HAP-1 (cell line): Measurements from ENCODE around the gene POC1B.

ENCODE experiments used
- DNase-seq, 2 experiments: peaks; one replicate each; pipeline ENCODE4 v3.0.0-alpha.2; 2016 to 2020; ENCODE audit warnings: low spot score in 2 of 2
- H3K27me3 ChIP-seq: fragments of 250-450 bp; sonication (Bioruptor Pico); 2 replicates; pipeline ENCODE4 v1.5.1; 2020; ENCODE audit warnings: low read depth, mild to moderate bottlenecking, moderate library complexity
- H3K36me3 ChIP-seq: fragments of 250-450 bp; sonication (Bioruptor Pico); replicated peaks from 2 replicates; pipeline ENCODE4 v1.5.1; 2020; ENCODE audit warnings: mild to moderate bottlenecking
- H3K4me1 ChIP-seq: fragments of 250-450 bp; sonication (Bioruptor Pico); 2 replicates; pipeline ENCODE4 v1.5.1; 2020; ENCODE audit warnings: mild to moderate bottlenecking
- H3K4me3 ChIP-seq: fragments of 250-450 bp; sonication (Bioruptor Pico); 2 replicates; pipeline ENCODE4 v1.5.1; 2020; ENCODE audit warnings: mild to moderate bottlenecking, moderate library complexity
- H3K9me3 ChIP-seq: fragments of 250-450 bp; sonication (Bioruptor Pico); 2 replicates; pipeline ENCODE4 v1.5.1; 2020; ENCODE audit warnings: mild to moderate bottlenecking, moderate library complexity
- in situ Hi-C: fragments of 300-500 bp; cut with MboI; formaldehyde crosslinking; loops from 3 replicates; pipeline ENCODE4 v1.14.3; 2020; ENCODE audit warnings: low sequenced_read_pairs, inconsistent platforms, mixed read lengths

POC1B gene

DNA sequence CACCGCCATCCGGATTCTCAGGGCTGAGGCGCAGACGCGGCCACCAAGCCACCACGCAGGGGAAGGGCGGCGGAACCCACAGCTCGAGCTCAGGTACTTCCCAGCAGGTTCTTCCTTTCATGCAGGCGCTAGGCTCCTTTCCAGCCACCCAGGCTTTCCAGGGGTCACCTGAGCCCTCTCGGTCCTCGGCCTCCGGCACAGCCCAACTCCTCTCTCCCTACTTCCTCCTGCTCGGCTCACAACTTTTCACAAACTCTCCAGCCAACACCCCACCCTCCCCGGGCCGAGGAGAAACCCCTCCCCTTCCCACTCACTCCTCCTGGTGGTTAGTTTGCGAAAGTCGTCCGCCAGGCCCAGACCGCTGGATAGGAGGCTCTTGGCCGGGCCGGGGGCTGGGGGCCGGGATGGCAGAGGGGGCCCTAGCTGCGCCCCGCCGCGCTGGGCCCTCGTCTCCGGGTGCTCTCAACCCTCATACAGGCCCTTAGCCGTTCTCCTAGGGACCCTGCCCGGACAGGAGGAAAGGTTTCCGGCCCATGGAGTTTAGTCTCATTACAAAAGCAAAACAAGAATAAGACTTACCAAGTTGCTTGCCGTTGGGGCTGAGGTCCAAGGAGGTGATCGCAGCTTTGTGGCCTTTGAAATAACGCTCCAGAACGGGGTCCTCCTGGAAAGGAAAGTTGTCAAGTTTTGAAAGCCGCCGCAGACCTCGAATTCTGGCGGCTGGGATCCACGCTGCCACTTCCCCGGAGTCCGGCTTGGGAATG is 1.1 kb downstream of the POC1B start, which contains the start of gene GALNT4:
Gene GALNT4 (minus strand): TSS at position 256 of the 764 bp plus-strand sequence. CDS start 247 bp downstream, at position 9.
- peak; percentile 74 to 92 for DNase-seq
- Histone ChIP-seq H3K36me3 (peaks cover 6% of the 10 kb centered on the region; the same call in 1 of the 2 replicates), H3K9me3 (no peaks in the 10 kb centered on the region), H3K27me3 (no peaks in the 10 kb centered on the region), H3K4me1 (peaks cover 7% of the 10 kb centered on the region), H3K4me3 (peak within 1 kb of the TSS; percentile 83)
- in situ Hi-C loops = loop anchor here (25.0 kb wide), 1 partner anchor 1388 kb away; no protein-coding TSS in a partner anchor

DNA sequence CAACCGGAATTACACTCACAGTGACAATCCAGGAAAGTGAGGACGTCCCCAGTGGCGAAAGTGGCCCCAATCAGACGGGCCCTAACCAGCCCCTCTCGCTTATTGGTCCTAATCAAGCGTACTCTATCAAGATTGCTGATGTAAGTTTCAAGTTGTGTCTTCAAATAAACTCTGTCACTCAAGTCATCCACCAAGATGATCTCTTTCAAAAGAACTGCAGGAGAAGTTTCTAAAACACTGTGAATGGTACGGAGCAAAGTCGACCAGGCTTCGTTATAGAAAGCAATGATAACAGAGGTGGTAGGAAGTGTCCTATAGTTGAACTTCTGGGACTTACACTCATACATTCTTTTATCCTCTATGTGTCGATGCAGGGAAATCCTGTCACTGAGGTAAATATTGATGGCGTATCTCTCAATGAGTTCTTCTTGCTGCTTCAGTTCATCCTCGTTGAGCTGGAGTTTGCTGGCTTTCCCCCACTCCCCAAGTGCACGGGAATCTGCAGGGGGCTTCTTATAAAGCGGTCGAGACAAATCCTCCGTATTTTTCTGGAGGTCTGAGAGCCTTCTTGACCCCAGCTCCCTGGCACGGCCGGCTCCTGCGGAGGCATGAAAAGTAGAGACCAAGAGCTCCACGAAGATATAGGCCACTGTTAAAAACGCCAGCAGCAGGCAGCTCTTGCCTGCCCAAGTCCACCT is 1.9 kb downstream of the POC1B start:
- in situ Hi-C loops = no loop called here
- Histone ChIP-seq H3K27me3 (no peaks in the 10 kb centered on the region), H3K9me3 (no peaks in the 10 kb centered on the region), H3K36me3 (peaks cover 6% of the 10 kb centered on the region; the same call in 1 of the 2 replicates), H3K4me1 (peaks cover 7% of the 10 kb centered on the region), H3K4me3 (peak overlapping the region; percentile 83)
- DNase-seq = no peak

DNA sequence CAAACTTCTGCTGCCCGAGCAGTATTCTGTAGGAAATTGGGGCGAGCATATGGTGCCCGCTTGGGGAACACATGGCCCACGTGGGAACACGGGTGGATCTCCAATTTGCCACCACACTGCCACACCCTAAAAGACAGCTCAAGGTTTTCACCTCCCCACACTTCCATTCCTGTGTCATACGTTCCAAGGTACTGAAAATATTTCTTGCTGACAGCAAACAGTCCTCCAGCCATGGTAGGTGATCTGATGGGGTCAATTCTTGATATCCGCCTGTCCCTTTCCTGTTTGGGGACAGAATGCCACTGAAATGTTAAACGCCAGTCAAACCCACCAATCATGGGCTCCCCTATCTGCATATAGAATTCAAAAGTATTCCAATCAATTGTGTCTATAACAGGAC is 2.5 kb downstream of the POC1B start:
- H3K36me3 ChIP-seq = peaks cover 6% of the 10 kb centered on the region; the same call in 1 of the 2 replicates
- peaks cover 7% of the 10 kb centered on the region for H3K4me1 ChIP-seq
- no peaks in the 10 kb centered on the region for H3K9me3 ChIP-seq
- H3K27me3 ChIP-seq = no peaks in the 10 kb centered on the region
- no peak for DNase-seq
- in situ Hi-C loops = no loop called here
- no peak overlapping the region for H3K4me3 ChIP-seq

DNA sequence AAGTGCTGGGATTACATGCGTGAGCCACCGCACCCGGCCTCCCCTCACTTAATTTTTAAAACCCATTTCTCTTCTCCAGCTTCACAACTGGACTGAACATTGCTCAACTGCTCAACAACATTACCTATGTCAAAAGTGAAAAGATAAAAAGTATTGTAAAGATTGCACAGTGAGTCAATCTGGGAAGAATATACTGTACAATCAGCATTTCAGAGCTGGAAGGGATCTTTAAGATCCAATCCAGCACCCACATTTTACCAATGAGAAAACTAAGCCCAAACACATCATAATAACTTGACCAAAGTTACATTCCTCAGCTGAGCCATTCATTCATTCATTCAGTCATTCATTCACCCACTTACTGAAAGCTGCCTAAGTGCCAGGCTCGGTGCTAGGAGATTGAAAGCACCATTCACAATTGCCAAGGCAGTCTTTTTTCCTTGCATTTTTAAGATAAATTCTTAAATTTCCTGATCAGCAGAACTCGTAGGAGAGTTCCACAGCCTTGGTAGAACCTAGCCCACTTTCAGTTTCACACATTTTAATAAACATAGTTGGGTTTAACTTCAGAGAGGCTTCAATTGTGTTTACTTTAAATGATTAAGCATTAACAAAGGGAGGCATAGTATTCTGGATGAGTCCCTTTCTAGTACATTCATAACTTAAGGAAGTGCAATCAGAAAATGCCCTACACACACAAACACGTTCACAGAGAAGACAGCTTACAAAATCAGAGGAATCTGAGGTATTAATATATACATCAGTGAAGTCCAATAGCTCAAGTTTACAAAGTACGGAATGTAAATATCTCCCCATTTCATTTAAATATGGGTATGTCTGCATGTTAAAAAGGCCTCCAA is 4.3 kb downstream of the POC1B start:
- Histone ChIP-seq H3K4me3 (no peak overlapping the region), H3K4me1 (peaks cover 7% of the 10 kb centered on the region)
- in situ Hi-C loops = no loop called here

DNA sequence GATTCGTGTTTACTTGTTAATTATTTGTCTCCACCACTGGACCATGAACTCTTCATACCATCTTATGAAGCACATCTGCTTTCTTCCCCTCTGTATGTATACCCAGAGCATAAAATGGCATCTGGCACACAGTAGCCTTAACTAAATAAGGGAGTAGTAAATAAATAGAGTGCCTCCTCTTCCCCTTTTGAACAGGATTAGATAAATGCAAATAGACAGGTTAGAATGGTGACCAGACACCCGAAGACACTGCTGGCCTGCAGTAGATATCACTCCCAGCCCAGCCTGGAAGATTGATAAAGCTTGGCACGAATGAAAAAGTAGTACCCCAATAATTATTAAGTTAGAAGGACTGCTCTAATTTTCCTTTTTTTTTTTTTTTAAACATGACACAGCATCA is 8.1 kb downstream of the POC1B start:
- Histone ChIP-seq H3K4me3 (no peak overlapping the region), H3K4me1 (no peaks in the 10 kb centered on the region), H3K36me3 (no peaks in the 10 kb centered on the region), H3K27me3 (no peaks in the 10 kb centered on the region), H3K9me3 (no peaks in the 10 kb centered on the region)
- no peak for DNase-seq
- in situ Hi-C loops = no loop called here

More for the DNA sequence above, 4.3 kb downstream of the POC1B start:
- no peaks in the 10 kb centered on the region for H3K9me3 ChIP-seq
- DNase-seq = no peak
- H3K27me3 ChIP-seq = no peaks in the 10 kb centered on the region
- peaks cover 6% of the 10 kb centered on the region; the same call in 1 of the 2 replicates for H3K36me3 ChIP-seq

DNA sequence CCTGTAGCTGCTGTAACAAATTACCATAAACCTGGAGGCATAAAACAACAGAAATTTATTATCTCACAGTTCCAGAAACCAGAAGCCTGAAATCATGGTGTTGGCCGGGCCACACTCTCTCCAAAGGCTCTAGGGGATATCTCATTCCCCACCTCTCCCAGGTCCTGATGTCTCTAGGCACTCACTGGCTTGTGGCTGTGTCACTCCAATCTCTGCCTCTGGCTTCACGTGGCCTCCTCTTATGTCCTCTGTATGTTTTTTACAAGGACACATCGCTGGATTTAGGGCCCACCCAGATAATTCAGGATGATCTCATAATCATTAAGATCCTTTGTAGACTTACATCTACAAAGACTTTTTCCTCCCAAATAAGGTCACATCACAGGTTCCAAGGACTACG is 9.2 kb downstream of the POC1B start:
- in situ Hi-C loops = no loop called here

DNA sequence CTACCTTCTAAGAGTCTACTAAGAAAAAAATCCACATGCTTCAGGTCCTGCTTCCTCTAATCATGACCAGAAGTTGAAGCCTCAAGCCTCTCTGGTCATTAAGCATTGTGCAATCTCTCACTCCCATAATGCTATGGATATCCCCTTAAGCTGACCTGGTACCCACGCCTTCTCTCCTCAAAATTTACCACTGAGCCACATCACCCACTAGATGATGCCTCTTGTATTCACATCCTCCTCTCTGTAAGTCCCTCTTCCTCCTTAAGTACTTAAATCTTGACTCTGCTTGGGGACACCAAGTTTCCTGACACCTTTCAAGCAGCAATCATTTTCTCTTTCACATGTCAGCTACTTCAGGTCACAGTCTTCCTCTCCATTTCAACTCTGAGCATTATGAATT is 11.1 kb downstream of the POC1B start:
- no peaks in the 10 kb centered on the region for H3K4me1 ChIP-seq
- no peaks in the 10 kb centered on the region for H3K27me3 ChIP-seq
- no peaks in the 10 kb centered on the region for H3K36me3 ChIP-seq
- no peak overlapping the region for H3K4me3 ChIP-seq
- in situ Hi-C loops = no loop called here
- DNase-seq = no peak
- no peaks in the 10 kb centered on the region for H3K9me3 ChIP-seq

More for the DNA sequence above, 9.2 kb downstream of the POC1B start:
- Histone ChIP-seq H3K27me3 (no peaks in the 10 kb centered on the region), H3K4me1 (no peaks in the 10 kb centered on the region), H3K4me3 (no peak overlapping the region), H3K36me3 (no peaks in the 10 kb centered on the region), H3K9me3 (no peaks in the 10 kb centered on the region)
- DNase-seq = no peak

DNA sequence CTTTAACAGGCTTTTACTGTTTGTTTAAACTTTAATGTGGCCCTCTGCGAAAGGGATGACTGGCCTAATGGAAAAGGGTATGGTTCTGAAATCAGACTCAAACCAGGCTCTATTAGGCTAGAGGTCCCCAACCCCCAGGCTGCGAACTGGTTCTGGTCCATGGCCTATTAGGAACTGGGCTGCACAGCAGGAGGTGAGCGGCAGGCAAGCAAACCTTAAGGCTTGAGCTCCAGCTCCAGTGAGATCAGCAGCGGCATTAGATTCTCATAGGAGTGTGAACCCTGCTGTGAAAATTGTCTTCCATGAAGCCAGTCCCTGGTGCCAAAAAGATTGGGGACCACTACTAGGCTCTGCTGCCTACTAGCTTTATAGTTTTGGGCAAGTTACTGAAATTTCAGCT is 12.3 kb downstream of the POC1B start:
- Histone ChIP-seq H3K27me3 (no peaks in the 10 kb centered on the region), H3K4me3 (no peak overlapping the region), H3K9me3 (no peaks in the 10 kb centered on the region), H3K4me1 (no peaks in the 10 kb centered on the region), H3K36me3 (no peaks in the 10 kb centered on the region)
- DNase-seq = no peak
- in situ Hi-C loops = no loop called here

DNA sequence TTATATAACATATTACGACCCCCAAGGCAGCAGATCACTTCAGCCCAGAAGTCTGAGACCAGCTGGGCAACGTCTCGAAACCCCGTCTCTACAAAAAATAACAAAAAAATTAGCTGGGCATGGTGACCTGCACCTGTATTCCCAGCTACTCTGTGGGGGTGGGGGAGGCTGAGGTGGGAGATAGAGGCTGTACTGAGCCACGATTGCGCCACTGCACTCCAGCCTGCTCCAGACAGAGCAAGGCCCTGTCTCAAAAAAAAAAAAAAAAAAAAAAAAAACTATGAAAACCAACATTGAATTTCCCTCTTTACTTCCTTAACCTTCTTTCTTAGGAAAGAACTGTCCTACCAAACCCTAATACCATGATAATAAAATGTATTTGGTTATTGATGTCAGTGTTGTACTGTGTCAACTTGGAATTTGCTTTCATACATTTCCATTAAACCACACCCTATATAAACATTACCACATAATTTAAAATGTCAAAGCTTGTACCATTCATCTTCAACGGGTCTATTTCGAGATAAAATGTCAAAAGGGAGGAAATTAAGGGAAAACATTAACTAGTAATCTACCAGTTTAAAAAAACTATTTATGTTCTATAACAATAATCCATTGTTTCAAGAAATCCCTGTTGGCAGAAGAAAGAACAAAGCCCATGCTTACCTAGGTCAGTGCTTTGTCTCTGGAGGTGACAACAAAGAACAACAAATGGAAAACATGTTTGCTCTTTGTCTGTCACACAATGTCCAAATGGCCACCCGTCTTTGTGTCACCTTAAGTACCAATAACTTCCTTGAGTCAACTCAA is 18.6 kb downstream of the POC1B start:
- Histone ChIP-seq H3K4me1 (peaks cover 3% of the 10 kb centered on the region; the same call in 1 of the 2 replicates), H3K27me3 (no peaks in the 10 kb centered on the region), H3K9me3 (no peaks in the 10 kb centered on the region), H3K36me3 (no peaks in the 10 kb centered on the region), H3K4me3 (no peak overlapping the region)
- peak; percentile 25 to 34 for DNase-seq
- in situ Hi-C loops = no loop called here

DNA sequence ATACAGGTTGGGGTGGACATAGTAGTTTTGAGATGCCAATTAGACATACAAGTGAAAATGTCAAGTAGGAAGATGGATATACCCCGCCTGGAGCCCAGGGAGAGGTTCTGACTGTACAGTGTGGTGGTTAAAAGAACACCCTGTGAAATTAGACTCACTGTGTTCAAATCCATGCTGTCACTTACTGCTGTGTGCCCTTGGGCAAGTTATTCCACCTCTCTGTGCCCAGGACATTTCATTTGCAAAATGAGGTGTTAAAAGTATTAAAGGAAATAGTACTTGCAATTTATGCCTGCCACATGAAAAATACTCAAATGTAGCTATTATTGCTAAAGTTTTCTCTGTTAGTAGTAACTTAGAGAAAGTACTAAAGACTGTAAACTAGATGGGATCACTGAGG is 19.8 kb downstream of the POC1B start:
- no peaks in the 10 kb centered on the region for H3K9me3 ChIP-seq
- in situ Hi-C loops = no loop called here
- H3K4me3 ChIP-seq = no peak overlapping the region
- no peaks in the 10 kb centered on the region for H3K36me3 ChIP-seq
- DNase-seq = no peak
- peaks cover 3% of the 10 kb centered on the region; the same call in 1 of the 2 replicates for H3K4me1 ChIP-seq
- no peaks in the 10 kb centered on the region for H3K27me3 ChIP-seq

DNA sequence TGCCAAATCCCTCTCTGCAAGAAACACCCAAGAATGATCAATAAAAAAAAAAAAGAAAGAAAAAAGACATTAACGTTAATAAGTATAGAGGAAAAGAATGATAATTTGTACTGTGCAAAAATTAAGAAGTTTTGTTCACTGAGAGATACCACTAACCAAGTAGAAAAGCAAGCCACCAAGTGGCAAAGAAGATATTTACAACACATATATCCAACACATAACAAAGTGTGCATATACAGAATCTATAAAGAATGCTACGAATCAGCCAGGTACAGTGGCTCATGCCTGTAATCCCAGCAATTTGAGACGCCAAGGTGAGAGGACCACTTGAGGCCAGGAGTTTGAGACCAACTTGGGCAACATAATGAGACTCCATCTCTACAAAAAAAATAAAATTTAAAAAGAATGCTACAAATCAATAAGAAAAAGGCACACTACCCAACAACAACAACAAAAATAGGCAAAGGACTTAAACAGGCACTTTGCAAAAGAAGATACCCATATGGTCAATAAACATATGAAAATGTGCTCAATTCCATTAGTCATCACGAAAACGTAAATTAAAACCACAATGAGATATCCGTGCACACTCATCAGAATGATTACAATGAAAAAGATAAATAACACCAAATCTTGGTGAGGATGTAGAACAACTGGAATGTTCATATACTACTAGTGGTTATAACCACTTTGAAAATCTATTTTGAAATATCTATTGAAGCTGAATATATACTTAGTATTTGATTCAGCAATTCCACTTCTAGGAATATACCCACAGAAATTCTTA is 21.1 kb downstream of the POC1B start:
- H3K9me3 ChIP-seq = no peaks in the 10 kb centered on the region
- H3K4me1 ChIP-seq = peaks cover 3% of the 10 kb centered on the region; the same call in 1 of the 2 replicates
- no peaks in the 10 kb centered on the region for H3K36me3 ChIP-seq
- DNase-seq = no peak
- no peaks in the 10 kb centered on the region for H3K27me3 ChIP-seq
- in situ Hi-C loops = no loop called here
- H3K4me3 ChIP-seq = no peak overlapping the region

DNA sequence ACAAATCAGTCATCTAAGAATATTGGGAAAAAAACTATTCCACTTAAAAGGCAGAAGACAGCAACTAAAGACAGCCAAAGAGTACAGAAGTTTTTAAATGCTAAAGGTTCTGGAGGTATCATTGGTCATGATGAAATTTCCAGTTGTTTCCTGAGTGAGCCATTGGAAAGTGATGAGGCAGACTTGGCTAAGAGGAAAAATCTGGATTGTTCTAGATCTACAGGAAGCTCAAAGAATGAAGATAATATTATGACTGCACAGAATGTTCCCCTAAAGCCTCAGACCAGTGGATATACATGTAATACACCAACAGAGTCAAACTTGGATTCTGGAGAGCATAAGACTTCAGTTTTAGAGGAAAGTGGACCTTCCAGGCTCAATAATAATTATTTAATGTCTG is 24.1 kb downstream of the POC1B start:
- no peaks in the 10 kb centered on the region for H3K36me3 ChIP-seq
- in situ Hi-C loops = no loop called here
- no peak for DNase-seq
- no peaks in the 10 kb centered on the region; the same call in 1 of the 2 replicates for H3K4me1 ChIP-seq
- no peaks in the 10 kb centered on the region for H3K27me3 ChIP-seq
- no peaks in the 10 kb centered on the region for H3K9me3 ChIP-seq
- no peak overlapping the region for H3K4me3 ChIP-seq
